ENCODE results near the gene ZKSCAN7.
"Not testable (repeated sequence)": the region's sequence is repeated elsewhere in the genome, so short reads cannot be mapped to it uniquely, and the experiment has no call there.

The ZKSCAN7 gene

DNA sequence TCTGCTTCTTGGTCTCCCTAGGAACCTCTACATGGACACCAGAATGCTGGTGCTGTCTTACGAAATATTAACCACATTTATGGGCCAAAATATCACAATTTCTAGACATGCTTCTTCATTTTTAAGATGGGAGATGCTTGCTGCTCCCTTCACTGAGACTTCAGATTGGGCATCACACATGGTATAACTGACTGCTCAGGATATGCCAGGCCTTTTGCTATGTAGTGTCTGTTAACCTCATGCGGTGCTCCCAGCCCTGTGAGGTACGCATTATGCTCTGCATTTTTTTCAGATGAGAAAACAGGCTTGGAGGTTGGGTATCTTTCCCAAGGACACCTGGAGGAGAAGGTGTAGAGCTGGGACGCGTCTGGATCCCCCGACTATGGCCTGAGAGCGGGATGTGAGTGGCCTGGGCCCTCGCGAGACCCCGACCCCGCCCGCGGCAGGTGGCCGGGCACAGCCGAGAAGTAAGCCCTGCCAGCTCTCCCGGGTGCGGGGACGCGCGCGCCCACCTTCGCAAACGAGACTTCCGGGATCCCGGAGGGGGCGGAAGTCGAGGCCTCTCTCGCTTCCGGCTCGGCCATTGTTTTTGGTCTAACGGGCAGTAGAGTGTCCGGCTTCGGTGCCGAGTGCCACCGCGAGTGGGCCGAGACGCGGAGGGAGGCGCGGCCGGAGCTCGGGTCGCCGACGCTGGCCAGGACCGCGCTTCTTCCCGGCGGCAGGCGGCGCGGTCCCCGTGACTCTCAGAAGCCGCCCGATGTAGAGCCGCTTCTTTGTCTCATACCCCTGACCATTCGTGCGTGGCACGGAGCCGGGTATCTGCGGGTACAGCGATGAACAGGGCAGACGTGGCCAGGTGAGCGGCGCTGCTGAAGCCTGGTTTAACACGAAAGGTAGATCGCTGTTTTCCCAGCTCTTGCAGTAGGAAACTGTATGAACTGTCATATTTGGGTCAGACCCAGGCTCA, at the start of gene ZKSCAN7:
ZKSCAN7 (plus strand) TSS at position 568 of the 967 bp plus-strand sequence. CDS start 1,855 bp downstream, outside the sequence.
- peak; percentile 65 for DNase-seq

GRCh38 chr3:44506556-44506955, 48.4 kb upstream of the ZKSCAN7 start:
- no peak for DNase-seq

GRCh38 chr3:44506961-44507360, 48.0 kb upstream of the ZKSCAN7 start:
- DNase-seq: no peak

DNA sequence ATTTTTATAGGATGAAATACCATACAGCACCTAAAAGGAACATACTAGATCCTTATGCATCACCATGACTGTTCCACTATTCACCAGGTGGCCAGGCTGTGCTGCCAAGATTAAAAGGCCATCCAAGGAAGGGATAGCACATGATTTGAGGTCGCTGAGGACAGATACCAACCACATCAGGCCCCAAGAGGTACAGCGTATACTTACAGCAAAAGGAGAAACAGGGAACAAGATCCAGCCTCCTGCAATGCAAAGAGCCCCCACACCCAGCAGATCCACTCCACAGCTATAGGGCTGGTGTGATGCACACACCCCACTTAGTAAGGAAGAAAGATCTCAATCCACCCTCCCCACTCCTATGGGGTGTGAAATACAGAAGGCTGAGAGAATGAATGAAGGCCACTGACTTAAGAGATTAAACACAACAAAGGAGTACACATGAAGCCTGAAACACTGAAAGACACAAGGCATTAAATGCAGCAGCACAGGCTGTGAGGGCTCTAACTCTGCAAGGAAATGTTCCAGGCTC, 45.5 kb upstream of the ZKSCAN7 start:
- peak; percentile 1 for DNase-seq

GRCh38 chr3:44510000-44510368, 45.0 kb upstream of the ZKSCAN7 start:
- DNase-seq: peak; percentile 17

- DNase-seq: peak; percentile 4
Measured at GRCh38 chr3:44511238-44511566, 43.8 kb upstream of the ZKSCAN7 start.

DNA sequence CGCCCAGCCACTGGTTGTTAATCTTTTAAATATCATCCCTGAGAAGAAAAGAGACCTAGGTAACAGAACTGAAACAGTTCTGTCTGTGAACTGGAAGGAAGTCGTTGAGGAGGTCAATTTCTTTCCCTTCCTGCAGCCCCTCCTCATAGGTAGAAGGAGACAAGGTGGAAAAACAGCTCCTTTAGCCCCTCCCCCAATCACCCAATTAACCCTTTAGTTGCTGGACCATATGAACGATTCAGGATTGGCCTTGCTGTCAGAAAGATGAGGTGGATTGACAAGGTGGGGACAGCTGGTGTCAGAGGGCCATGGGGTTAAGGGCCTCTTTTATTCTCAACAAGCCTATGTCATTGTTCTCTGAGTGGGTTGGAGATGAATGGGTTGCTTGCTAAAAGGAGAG, 41.5 kb upstream of the ZKSCAN7 start:
- DNase-seq: no peak

DNA sequence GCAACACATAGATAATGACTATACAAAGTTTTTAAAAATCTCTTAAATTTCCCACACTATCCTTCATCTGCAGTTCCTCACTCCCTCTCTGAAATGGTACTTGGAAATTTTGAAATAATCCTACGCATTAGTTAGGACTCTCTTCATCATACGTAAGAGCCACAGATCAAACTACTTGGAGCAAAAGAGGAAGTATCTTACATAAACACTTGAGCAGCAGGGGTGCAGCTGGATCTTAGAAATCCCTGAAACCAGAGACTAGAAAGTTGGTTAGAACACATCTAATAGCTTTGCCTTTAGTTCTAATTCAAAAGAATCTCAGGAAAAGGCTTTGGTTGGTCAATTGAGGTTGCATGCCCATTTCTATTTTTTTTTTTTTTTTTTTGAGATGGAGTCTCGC, 38.8 kb upstream of the ZKSCAN7 start:
- DNase-seq: no peak

DNA sequence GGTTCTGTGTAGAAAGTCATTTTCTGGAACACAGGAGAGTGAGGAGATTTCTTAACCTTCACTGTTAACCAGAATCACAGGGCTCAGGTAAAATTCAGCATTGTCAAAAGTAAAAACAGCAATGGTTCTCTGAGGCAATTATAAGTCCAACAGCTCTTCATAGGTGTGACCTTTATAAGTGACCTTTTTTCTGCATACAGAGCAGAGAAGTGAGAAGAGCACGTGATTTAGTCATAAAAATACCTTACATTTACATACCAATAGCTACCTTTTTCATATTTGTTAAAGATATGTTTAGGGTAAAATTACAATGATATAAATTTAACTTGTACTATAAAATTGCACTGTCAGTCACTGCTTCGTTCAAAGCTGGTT, 36.2 kb upstream of the ZKSCAN7 start:
- DNase-seq: no peak

DNA sequence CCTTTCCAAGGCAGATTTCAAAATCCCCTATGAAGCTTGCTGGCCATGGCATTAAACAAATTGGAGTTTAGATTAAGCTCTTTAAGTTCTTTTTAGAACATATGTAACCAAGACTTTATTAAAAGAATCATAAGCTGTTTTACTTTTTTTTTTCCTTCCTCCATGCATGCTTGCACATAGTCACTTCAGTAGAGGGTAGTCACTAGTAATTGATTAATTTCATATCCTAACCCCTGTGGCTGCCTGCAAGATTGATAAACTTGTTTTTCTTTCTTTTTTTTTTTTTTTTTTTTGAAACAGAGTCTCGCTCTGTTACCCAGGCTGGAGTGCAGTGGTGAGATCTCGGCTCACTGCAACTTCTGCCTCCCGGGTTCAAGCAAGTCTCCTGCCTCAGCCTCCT, 33.3 kb upstream of the ZKSCAN7 start:
- DNase-seq: no peak

DNA sequence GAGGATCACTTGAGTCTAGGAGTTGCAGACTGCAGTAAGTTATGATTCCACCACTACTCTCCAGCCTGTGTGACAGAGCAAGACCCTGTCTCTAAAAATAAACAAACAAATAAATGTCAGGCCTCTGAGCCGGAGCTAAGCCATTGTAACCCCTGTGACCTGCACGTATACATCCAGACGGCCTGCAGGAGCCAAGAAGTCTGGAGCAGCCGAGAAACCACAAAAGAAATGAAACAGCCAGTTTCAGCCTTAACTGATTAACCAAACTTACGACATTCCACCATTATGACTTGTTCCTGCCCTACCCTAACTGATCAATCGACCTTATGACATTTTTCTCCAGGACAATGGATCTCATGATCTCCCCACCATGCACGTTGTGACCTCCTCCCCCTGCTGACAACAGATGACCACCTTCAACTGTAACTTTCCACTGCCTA, 32.5 kb upstream of the ZKSCAN7 start:
- no peak for DNase-seq

DNA sequence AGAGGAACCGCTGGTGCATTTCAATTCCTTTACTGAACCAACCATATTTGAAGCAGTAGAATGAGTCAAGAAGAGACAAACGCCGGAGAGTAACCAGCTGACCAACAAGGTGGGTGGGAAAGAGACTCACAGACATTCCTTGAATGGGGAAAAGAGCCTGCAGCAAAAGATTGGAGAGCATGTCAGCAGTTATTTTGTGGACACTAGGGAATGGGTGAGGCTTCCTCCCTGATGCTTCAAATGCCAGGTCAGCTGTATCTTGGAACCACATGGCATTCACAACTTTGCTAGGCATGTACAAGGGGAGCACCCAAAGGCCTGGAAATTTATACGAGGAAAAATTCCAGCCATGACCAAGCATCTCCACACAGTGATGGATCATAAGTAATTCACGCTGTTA, 29.9 kb upstream of the ZKSCAN7 start:
- no peak for DNase-seq

DNA sequence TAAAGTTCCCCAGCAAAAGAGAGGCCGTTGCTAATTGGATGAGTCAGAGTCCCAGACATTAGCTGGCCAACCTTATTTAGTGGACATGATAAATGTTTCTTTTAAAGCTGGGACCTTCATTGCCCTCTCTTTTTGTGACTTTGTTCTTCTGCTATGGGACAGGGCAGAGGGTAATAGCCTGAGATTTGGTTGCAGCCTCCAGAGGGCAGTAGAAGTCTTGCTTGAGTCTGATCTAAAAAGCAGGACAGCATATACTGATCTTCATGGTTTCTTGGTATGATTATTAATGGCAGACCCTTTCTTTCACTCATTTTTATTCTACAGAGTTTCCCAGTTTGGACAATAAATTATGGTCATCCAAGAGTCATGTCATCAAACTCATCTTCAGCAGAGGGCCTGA, 25.1 kb upstream of the ZKSCAN7 start:
- peak; percentile 18 for DNase-seq

GRCh38 chr3:44530911-44531310, 24.1 kb upstream of the ZKSCAN7 start:
- DNase-seq: no peak

GRCh38 chr3:44534659-44535058, 20.3 kb upstream of the ZKSCAN7 start:
- peak; percentile 13 for DNase-seq

DNA sequence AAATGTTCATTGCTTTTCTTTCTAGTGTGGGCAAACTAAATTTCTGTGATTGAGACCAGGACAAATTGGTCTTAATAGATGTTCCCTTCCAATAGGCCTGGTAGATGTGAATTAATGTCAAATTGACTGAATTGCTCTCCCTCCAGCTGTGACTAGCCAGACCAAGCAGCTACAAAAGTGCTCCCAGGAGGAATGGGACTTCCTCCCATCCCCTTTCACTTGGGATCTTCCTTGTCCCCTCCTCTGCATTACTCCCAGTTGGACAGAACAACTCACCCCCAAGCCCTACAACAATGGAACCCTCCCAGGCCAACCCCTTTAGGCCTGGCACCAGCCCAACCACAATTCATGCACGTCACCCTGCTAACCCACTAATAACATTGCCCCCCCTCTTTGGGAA, 19.6 kb upstream of the ZKSCAN7 start:
- DNase-seq: no peak

GRCh38 chr3:44544811-44545210, 10.2 kb upstream of the ZKSCAN7 start:
- DNase-seq: not testable (repeated sequence)

DNA sequence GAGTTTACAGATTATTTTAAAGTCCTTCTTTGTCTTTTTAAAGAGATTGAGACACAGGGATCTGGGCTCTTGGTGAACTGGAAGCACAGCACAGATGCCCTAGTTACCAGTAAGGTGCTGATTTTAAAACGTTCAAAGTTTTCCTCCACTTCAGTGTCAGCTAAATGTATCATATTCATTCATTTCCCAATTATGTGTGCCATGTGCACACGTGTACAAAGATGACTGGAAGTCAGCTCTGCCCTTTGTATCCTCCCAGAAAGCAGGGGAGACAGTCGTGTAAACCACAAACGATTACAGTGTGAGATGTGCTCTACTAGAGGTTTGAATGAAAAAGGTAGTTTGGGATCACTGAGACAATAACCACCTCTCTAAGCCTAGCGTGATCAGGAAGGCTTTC, 730 bp downstream of the ZKSCAN7 start:
- peak; percentile 6 for DNase-seq

DNA sequence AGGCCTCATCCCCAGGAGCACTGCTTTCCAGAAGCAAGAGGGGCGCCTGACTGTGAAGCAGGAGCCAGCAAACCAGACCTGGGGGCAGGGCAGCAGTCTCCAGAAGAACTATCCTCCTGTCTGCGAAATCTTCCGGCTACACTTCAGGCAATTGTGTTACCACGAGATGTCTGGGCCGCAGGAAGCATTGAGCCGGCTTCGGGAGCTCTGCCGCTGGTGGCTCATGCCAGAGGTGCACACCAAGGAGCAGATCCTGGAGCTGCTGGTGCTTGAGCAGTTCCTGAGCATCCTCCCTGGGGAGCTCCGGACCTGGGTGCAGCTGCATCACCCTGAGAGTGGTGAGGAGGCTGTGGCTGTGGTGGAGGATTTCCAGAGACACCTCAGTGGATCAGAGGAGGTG, 2.1 kb downstream of the ZKSCAN7 start:
- no peak for DNase-seq

DNA sequence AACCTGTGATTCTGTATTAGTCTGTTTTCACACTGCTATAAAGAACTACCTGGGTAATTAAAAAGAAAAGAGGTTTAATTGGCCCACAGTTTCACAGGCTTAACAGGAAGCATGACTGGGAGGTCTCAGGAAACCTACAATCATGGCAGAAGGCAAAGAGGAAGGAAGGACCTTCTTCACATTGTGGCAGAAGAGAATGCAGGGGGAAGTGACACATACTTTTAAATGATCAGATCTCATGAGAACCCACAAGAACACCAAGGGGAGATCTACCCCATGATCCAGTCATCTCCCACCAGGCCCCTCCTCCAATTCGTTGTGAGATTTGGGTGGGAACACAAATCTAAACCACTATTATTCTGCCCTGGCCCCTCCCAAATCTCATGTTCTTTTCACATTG, 6.1 kb downstream of the ZKSCAN7 start:
- no peak for DNase-seq

- DNase-seq: no peak
Measured at GRCh38 chr3:44562147-44562546, 7.2 kb downstream of the ZKSCAN7 start.

DNA sequence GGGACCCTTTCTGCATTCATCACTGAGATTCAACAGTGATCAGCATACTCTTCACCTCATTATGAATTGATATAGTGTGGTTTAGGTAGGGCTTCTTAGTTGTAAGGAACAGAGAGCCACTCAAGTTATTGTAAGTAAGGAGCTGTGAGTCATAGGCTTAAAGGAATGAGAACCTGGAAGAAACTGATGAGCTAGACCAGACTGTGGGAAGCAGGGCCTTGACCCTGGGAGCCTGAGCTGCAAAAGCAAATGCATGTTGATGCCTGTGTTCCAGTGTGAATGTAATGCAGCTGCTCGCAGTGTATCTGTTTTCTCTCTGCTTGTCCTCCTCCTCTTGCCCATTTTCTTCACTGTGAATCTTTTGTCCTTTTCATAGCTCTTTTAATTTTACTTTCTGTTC, 13.6 kb downstream of the ZKSCAN7 start:
- peak; percentile 16 for DNase-seq

DNA sequence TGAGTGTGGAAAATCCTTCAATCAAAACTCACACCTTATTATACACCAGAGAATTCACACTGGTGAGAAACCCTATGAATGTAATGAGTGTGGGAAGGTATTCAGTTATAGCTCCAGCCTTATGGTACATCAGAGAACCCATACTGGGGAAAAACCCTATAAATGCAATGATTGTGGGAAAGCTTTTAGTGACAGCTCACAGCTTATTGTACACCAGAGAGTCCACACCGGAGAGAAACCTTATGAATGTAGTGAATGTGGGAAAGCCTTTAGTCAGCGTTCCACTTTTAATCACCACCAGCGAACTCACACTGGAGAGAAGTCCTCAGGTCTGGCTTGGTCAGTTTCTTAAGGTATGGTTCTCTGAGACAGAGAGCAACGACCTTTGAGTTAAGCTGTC, 16.0 kb downstream of the ZKSCAN7 start:
- DNase-seq: no peak

GRCh38 chr3:44576613-44577012, 21.6 kb downstream of the ZKSCAN7 start:
- DNase-seq: no peak
